HG03575 (cell line): ENCODE measurements around the gene CHIT1.
A peak's percentile ranks its signal among the peaks of the same experiment; 100 is the strongest.

ENCODE experiments used
- ATAC-seq: cut with Tn5 transposase; IDR thresholded peaks from one replicate; pipeline ENCODE4 v1.9.1; 2021; ENCODE audit not compliant: unreplicated experiment, insufficient number of reproducible peaks, low FRiP score; ENCODE audit errors: extremely low read depth

The CHIT1 gene

DNA sequence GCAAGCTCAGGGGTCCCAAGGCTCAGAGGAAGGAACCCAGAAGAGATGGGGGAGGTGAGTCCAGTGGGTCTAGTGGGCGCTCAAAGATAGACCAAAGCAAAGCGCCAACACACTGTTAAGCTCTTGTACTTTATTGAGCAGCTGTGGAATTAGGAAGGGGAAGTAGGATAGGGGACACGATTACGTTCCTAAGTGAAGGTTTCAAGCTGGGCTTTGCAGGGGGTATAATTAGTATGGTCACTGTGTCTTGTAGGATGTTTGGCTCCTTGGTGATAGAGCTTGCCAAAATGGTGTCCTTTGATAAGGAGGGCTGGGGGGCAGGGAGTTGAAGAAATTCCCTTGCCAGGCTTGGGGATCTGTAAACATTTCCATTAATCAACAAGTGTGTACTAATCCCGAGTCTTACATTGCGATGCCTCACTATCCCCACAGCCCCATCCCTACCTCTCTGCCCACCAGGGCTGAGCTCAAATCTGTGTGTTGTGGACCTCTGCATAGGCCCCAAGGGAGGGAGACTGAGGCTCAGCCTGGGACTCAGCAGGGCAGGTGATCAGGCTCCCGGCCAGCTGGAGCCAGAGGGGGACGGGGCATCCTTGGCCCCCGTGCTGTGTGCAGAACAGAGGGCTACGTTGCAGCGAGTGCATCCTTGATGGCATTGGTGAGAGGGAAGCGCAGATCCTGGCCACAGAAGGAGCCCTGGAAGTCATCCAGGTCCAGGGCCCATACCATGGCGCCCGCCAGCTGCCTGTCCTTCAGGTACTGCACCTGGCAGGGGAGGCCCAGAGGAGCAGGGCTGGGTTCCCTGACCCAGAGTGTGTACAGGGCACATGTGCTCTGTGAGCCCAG is 50.4 kb downstream of the CHIT1 start:
- no peak for ATAC-seq

DNA sequence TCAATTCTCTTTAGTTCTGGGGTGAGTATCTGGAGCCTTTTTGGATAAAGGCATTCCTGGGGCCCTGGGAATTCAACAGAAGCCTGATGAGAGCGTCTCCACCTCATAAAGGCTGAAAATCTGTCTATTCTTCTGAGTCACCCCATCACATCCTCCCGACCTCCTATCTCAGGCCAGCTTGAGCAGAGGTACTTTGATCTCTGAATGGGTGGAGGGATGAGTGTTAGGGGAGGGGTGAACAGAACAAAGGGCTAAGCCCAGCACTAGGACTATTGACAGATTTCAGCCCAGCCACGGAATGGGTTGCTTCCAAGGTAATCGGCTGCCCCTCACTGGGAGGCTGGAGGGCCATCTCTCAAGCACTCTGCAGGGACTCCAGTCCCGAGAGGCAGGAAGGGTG is 51.4 kb downstream of the CHIT1 start:
- no peak for ATAC-seq

- ATAC-seq = no peak
These were observed 51.9 kb downstream of the CHIT1 start for GRCh38 chr1:203177470-203178039.

DNA sequence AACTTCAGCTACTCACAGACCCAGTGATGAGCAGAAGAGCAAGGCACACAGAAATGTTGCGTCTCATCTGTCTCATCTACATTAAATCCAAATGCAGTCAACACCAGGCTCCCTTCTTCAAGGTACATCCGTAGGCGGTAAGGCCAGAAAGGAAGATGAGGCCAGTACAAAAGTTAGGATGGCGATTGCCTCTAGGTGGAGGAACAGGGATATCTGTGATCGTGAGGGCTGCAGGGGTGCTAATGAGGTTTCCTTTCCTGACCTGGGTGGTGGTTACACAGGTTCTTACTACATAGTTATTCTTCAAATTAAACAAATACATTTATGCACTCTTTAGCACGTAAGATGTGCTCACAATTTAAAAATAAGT is 52.5 kb downstream of the CHIT1 start:
- ATAC-seq = no peak

DNA sequence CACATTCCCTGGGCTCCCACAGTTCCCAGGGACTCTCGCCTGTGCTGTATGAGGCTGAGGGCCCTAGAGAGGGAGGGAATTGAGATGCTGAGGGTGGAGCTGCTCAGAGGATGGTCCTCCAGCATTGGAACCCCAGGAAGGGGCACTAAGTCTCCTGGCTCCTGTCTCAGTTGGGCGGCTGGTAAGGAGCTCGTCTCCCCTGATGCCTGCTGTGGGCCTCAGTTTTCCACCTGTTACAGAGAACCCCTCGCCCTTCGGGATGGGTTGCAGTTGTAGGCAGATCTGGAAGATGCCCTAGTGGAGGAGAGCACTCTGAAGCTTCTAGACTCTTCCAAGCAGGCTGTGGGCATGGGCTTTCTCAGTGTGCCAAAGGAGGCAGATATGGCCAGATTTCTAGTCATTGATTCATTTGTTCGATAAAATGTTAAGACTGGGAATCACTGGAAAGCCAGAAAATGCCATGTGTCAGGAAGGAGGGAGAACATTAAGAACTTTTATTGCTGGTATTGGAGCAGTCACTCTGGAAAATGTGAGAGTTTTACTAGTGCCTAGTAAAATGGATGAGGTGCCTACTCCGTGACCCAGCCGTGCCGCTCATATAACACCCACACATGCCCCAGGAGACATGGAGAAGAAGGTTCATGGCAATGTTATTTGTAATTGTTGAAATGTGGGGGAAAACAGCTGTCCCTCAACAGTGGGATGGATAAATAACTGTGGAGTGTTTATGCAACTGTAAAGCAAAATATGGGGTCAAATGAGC is 53.0 kb downstream of the CHIT1 start:
- ATAC-seq = no peak

- no peak for ATAC-seq
These were observed 53.6 kb downstream of the CHIT1 start for GRCh38 chr1:203175827-203176241.

DNA sequence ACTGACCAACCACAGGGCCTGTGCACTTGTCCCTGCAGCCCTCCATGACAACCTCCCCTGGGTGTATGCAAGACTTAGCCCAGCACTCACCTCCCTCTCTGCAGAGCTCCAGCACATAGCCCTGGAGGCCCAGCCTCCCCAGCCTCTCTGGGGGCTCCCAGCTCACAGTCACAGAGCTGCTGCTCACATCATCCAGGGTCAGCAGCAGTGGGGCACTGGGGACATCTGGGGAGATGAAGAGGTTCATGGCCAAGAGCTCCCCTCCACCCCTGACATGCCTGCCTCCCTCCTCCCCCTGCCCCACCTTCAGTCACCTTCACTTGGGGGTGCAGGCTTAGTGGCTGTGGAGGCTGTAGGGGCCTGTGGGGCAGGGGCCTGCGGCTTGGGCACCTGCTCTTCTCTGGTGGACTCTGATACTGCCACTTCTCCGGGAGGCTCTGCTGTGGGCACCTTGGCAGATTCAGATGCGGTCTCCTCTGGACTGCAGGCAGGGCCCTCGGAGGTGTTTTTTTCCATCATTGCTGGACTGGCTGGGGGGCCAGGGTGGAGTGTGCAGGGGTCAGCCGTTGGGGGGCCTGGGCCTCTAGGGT is 54.1 kb downstream of the CHIT1 start, which contains the start of gene MYBPH:
Gene MYBPH (minus strand): TSS at position 590 of the 590 bp plus-strand sequence. CDS start 71 bp downstream, at position 519.
- ATAC-seq = no peak

DNA sequence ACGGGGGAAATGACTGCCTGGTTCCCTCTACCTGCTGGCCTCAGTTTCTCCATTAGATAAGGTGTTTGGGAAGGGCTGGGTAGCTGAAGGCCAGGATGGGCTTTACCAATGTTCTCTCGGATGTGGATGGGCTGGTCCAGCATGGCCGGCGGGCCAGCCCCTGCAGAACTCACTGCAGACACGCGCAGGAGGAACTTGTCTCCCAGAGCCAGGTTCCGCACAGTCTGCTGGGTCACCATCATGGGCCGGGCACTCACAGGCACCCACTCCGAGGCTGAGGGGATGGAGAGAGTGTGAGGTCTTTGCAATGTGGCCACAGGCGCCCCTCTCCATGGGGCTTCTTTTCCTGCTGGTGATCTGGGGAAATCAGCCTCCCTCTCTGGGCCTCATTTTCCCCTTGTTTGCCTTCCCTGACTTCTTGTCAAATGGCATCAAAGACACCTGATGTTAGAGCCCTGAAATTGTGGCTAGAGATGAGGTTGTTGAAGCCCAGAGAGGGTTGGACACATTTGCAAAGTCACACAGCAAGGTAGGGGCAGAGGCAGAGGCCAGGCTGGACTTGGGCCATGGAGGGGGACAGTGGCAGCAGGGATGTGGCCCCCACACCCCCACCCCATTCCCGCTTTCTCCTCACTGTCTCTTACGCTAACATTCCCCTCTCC is 55.0 kb downstream of the CHIT1 start:
- ATAC-seq = no peak

GRCh38 chr1:203173566-203173965 is 55.9 kb downstream of the CHIT1 start:
- peak; percentile 83 for ATAC-seq

DNA sequence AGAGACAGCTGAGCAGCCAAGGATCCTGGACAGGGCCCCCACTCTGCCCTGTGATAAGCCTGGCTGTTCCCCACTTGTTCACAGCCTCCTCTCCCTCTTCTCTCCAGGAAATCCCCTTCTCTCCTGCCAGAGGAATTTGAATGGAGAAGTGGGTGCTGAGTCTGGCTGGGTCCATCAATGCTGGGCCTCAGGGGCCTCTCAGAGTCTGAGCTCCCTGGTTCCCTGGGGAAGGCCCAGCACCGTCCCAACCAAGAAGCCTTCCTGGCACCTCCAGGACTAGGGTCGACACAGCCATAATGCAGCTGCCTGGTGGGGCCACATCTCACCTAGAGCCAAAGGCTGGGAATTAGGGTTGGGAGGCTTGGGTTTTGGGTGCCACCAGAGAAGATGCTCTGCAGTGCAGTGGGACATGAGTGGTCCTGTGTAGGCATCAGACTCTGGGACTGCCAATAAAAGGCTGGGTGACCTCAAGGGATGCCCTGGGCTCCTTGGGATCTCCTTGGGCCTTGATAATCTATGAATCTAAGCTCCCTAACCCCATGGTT is 56.4 kb downstream of the CHIT1 start:
- no peak for ATAC-seq

DNA sequence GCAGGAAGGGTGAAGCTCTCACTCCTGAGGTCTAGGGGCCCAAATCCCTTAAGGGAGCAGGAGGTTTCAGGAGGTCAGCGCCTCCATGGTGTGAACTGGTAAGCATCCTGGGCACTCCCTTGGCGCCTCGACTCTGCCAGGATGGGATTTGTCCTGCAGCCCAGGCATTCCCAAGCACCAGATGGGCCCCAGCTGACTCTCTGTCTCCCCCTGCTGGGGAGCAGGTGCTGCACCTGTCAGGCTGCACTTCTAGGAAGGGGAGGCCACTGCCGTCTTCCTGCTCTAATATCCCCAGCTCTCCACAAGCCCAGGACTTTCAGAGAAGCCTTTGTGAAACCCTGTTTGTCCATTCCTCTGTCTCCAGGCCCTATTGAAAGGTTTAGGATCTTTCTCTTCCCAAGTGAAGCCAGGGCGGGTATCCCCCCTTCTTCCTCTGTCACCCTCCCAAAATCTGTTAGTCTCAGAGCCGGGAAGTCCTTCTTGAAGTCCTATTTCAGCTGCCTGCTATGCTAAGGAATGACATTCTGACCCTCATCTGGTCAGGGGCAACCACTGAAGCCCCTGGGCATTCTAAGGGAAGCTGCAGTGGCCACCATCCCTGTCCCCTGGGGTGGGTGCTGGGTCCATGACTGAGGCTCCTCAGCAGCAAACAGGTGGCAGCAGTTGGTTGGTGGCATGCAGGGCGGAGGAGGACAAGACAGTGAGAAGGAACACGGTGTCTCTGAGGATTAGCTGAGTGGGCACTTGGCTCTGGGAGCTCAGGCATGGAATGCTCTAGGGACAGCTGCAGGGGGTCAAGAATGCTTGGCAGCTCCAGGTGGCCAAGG is 57.1 kb downstream of the CHIT1 start:
- no peak for ATAC-seq

- ATAC-seq = no peak
These were observed 57.9 kb downstream of the CHIT1 start for GRCh38 chr1:203171341-203172183.

GRCh38 chr1:203170625-203171330 is 58.7 kb downstream of the CHIT1 start:
- no peak for ATAC-seq

GRCh38 chr1:203169770-203170520 is 59.5 kb downstream of the CHIT1 start:
- no peak for ATAC-seq

- no peak for ATAC-seq
These were observed 60.5 kb downstream of the CHIT1 start for GRCh38 chr1:203168991-203169390.

- ATAC-seq = no peak
These were observed 61.2 kb downstream of the CHIT1 start for GRCh38 chr1:203168256-203168786.
